HG03565 (cell line): ENCODE measurements around the gene CDRT4.
"Not testable (repeated sequence)": the region's sequence is repeated elsewhere in the genome, so short reads cannot be mapped to it uniquely, and the experiment has no call there.

Source experiments
- ATAC-seq: cut with Tn5 transposase; IDR thresholded peaks from one replicate; pipeline ENCODE4 v1.9.1; 2021; ENCODE audit warnings: mild to moderate bottlenecking, moderate library complexity; ENCODE audit not compliant: unreplicated experiment

The CDRT4 gene

DNA sequence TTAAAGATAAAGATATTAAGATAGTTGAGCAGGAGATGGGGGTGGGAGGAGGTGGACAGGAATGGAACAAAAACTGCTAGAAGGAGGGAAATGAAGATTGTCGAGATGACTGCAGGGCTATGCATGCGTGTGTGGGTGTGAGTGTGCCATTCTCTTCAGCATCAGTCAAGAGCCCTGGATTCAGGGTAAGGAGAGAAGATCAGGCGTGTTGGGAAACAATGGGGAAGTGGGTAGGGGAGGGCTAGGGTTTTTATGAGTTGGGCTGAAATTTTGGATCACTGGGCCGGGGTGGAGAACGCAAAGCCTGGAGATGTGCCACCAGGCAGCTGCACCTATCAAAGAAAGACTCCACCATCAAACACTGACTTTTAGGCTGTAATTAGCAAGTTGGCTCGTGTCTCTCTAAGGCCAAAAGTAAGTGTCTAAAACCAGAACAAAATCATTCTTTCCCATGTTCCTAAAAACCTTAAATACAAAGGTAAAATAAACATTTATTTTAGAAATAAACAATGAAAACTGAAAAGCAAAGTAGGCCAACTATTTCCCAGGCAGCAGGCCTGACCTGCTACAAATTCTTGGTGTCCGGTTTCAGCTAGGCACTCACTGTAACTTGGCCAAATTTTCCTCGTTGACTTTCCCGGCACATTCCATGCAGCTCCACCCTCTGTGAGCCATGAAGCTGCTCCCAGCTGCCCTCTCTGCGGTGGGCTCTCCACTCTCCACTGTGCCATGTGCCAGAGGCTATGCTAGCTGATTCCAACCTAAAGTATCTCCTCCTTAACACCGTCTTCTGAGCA lies 4.2 kb downstream of the CDRT4 start:
- no peak for ATAC-seq

DNA sequence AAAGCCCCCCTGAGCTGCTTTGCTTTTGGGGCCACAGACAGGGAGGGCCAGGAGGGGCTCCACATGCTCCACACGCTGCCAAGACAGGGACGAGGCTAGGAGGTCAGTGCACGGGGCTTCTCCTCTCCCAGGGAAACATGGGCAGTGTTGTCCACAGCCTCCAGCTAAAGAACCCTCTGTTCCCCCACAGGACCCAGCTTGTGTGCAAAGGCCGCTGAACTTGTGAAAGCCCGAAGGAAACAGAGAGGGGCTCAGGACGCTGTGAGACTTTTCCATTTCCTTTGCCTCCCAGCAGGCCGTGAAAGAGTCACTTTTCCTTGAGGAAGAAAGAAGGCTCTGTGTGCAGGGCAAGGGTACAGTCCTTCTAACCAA lies 9.7 kb downstream of the CDRT4 start:
- ATAC-seq: no peak

DNA sequence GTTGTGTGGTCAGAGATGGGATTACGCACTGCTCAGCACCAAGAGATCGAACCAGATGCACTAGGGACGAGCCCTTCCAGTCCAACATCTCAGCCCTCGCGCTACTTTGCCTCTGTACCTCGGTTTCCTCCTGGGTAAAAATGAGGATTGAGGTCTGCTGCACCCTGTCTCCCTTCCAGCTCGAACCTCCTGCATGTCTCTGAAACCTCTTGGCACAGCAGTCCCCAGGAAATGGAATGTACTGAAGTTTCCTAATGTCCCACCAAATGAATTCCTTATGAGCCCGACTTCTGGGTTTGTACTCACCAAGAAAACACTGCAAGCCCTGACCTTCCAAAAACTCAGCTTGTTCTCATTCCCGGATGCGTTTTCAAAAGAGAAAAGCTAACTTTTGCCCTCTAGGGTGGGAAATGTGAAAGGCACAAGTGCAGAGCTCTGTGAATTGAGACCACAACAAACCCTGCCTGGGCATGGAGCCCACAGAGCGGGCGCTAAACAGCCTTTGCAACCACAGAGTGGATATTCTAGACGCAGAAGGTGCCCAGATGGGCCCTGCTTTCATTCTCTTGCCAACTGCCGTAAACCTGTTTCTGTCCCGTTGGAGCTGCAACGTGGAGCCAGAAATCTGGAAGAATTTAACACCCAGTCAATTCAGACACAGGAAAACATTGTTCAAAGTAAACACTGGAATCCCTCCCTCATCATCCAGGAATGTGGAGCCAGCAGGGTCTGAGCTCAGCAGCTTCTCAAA lies 10.3 kb downstream of the CDRT4 start:
- no peak for ATAC-seq

DNA sequence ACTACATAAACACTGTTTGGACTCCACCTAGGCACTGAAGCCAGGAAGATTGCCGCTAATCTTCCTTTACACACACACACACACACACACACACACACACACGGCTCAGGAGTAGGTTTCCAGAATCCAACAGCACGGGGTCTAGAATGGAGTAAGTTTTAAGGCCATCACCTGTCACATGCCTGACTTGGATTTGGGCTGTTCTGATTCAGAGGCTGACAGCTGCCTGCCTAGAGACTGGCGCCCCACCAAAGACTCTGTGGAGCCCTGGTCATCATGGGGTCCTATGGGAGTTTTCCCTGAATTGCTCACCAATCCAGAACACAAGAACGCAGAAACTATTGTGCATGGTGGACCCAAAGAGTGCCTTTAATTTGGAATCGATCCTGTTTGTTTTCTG lies 10.9 kb downstream of the CDRT4 start:
- no peak for ATAC-seq

DNA sequence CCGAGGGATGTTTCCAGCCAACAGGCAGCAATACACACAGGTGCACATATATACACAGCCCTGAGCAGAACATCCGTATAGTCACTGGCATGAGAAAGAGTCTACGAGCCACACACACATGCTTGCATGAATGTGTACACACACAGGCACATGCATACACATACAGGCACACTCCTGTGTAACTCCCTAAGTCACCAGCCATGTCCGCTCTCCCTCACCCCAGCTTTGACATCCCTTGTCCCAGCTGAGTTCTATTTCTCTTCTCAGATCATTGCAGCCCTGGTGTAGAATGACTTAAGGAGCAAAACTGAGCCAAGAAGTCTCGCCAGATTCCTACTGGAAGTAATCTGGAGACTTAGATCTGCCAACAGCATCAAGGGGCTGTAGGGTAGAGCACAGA lies 13.1 kb downstream of the CDRT4 start:
- no peak for ATAC-seq

DNA sequence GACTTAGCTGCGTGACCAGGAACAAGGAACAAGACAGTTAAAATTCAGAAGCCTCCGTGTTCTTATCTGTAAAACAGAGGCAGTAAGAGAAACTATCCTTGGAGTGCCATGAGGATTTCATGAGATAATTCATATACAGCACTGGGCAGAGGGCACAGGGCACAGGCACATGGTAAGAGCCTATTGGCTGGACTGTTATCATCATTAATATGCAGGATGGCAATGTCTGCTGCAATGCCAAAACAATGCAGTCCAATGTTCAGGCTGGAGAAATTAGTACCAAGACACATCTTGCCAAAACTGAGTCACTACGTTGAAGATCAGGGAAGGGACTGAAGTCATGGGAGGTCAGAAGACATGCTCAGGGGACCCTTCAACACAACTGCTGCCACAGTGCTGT lies 13.6 kb downstream of the CDRT4 start:
- ATAC-seq: no peak

DNA sequence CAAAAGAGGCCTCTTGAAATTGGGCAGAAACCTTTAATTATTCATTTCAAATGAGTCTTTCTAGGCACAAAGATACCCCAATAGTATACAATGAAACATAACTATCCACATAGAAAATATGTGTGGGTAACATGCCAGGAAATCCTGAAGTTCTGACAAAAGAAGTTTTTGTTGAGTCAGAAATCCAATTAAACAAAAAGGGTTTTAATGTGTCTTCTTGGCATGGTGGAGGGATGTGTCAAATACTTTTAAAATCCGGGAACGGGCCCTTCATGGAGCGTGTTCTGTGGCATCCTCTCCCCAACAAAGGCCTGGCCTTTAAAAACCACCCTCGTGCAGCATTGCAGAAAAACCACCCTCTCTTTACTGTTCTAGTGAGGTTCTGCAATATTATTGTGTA lies 14.2 kb downstream of the CDRT4 start:
- no peak for ATAC-seq

DNA sequence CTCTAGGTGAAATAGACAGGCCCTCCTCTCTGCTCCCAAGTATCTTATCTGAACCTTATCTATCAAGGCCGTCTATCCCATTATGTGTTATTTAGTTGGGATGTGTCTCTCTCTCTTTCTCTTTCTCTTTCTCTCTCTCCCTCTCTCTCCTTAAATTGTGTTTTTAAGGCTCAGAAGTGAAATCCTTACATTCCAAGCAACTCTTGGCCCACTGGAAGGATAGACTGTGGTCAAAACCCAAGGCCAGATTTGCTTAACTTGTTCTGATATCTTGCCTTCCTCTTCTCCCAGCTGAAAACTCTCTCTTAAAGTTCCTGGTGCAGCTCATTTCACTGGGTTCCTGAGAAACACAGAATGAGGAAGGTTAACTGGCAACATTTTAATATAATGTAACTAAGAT lies 14.7 kb downstream of the CDRT4 start:
- ATAC-seq: no peak

DNA sequence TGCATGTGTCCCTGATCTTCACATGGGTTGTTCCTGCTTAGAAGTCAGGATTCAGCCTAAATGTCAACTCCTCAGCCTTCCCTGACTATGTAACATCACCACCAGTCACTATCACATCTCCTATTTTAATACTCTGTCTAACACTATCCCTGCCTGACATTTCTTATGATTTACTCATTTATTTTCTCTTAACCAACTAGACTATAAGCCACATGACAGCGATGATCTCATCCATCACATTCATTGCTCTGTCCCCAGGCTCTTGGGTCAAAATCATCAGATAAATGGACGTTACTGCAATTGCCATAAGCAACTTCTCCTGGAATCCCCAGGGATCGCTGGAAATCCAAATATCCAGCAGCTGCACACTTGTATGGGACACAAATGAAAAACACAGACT lies 15.7 kb downstream of the CDRT4 start:
- no peak for ATAC-seq

DNA sequence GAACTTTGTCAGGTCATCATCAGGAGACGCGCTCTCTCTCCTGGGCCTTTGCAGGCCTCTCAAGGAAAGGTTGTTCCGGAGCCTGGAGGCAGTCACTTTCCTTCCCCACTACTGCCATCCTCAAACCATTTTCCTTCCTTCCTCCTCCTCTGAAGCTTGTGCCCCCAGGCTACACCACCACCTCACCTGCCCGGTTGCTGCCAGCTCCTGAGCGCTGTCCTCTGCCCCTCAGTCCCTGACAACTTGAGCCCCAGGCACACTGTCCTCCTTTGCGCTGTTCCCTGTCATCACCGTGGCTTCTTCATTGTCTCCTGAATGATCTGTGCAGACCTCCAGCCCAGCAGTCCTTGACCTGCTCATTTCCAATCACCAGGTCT lies 18.9 kb downstream of the CDRT4 start:
- no peak for ATAC-seq

DNA sequence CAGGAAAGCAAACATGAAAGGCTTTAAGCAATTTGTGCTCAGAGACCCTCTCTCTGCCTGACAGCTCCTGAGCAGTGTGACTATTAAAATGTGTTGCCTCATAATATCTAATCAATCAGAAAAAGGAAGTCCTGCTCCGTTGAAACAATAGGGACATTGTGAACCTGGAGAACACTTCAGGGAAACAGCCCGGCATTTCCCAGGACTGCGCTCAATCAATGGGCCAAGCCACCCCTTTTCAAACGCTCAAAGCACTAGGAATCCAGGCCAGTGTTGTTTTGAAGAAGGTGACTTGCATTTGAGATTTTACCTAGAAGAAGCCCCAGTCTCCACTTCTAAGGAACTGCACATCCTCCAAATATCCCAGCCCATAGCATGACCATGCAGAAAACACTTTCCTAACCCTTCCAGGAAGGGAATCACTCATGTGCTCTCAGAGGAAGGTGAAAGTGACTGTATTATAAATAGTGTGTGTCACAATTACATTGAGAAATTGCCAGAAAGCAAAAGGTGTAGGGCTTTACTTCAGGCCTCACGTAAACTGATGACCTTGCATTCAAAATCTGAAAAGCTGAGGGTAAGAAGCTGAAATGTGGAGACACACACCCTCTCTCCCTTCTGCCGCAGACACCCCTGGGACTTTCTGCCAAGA lies 19.4 kb downstream of the CDRT4 start:
- ATAC-seq: no peak

DNA sequence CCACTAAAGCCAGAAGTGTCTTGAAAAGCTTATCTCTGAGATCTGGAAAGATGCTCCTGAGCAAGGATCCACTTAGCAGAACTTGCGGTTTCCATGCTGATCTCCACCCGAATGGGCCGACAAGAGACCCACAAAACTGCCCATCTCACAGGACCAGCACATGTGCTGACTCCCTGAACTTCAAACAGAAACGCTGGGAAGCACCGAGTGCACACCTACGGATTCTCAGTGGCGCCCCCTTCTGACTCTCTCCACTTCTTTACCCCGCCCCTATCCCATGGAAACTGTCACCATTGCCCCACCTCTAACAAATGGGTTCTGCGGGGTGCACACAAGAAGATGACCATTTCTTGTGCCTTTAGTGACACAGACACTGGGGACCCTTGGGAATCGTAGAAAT lies 21.4 kb downstream of the CDRT4 start:
- ATAC-seq: no peak

DNA sequence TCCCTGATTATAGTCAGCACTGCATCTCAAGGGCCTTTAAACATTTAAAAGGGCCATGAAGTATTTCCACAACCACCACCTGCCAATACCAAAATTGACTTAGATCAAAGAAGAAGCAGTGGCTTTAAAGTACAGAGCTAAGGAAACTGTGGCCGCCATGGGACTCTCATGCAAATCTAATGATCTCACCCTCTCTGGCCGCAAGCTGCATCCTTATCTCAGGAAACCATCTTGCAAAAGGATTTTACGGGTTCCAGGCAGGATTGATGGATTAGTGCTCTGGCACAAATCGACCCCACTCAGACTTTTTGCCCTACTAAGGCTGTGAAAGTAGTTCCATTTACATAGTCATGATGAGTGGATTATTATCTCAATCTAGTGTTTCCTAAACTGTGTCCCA lies 22.6 kb downstream of the CDRT4 start:
- no peak for ATAC-seq

DNA sequence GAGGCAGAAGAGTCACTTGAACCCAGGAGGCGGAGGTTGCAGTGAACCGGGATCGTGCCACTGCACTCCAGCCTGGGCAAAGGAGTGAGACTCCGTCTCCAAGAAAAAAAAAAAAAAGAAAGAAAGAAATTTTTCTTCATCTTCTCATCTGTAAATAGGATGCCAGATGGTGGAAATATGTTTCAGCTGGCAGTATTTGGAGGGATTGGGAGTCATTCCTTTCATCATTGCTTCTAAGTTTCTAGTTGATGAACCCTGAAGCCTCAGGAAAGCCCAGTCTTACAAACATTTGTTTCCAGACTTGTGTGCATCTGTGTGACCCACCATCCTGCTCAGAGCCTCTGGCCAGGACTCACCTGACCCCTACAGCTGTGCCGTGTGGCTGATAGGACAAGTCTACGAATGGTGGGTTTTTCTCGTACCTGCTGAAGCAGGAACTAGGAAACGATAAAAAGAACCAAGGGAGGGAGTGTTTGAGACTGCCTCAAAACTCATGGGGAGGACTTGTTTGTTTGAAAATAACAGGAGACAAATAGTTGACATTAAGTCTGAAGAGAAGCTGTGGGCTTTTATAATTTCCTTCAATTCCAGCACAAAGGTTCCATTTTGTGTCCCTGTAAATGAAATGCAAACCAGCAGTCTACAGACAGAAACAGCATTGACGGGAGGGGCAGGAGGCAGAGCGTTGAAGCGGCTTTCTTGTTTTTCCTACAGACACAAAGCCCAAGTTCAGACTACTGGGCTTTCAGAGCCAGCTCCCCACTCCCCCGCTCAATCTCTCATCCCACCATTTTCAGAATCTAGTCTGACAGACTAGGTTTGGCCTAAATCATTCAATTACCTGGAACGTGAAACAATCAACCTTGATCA lies 24.9 kb downstream of the CDRT4 start:
- no peak for ATAC-seq

DNA sequence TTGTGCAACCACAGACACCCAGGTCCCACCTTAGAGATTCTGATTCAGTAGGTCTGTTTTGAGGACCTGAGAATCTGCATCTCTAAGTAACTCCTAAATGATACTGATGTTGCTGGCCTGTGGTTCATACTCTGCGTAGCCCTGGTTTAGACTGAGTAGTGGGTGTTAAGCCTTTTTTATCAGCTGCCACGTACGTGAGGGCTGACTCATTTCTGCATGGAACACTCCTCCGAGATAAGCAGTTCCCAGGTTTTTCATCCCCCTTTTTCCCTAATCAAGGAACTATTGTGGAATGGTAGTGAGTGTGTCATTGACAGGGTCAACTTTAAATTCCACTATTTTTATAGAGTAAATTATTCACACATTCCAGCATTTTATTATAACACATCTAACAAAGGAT lies 26.1 kb downstream of the CDRT4 start:
- no peak for ATAC-seq

DNA sequence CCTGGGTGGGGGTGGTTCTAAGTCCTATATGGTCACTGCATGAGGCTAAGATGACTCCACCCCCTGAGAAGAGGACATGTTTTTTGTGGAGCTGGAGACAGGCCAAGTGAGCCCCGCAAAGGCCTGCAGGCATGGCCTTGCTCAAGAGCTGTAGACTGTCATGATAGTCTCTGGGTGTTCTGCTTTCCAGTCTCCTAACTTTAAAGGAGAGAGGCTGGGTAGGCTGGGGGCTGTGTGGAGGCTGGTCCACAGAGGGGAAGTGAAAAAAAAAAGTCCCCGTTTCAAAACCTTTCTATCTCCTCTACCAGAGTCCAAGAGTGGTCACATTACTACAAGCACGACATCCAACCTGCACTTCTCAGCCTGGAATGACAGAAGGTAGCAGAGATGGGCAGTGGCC lies 27.1 kb downstream of the CDRT4 start:
- no peak for ATAC-seq

DNA sequence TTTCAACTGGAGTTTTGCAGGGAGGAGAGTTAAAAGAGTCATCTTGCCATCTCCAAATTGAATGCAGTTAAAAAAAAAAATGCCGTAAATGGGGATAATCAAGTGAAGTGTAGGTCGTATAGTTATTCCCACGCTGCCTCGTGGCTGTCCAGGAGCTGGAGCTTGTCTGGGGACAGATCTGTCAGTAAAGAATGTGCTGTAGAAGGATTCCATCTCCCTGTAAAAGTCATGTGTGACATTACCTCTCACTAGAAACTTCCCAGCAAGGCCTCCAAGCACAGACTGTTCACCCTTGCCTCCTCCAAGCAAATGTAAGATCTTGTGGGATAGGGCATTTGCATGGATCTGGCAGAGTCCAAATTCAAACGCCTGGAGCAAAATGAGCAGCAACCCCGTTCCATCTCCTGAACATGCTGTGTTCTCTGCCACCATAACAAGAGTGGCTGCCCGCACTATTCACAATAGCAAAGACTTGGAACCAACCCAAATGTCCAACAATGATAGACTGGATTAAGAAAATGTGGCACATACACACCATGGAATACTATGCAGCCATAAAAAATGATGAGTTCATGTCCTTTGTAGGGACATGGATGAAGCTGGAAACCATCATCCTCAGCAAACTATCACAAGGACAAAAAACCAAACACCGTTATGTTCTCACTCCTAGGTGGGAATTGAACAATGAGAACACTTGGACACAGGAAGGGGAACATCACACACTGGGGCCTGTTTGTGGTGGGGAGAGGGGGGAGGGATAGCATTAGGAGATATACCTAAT lies 28.0 kb downstream of the CDRT4 start:
- ATAC-seq: not testable (repeated sequence)

DNA sequence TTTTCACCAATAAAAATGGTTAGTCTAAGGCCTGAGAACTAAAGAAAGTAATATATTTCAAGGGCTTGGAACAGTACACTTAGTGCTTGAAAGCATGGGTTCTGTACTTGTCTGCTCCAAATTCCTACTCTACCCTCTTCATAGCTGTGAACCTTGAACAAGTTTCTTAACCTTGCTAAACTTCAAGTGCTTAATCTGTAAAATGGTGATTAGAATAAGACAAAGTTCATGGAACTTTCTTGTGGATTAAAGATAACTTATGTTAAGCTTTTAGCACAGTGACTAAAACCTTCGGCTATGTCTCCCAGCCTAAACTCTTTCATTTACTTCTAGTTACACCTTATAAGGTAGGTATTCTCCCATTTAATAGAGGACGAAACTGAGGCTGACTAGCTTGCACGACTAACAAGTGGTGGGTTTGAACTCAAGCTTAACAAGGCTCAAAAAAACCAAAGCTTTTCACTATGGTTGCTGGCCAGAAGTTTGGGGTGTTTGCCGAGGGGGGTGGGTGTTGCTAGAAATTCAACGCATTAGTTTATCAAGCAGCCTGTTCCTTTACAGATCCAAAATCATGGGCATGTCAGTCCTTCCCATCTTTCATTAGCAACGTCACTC lies 28.8 kb downstream of the CDRT4 start:
- no peak for ATAC-seq

DNA sequence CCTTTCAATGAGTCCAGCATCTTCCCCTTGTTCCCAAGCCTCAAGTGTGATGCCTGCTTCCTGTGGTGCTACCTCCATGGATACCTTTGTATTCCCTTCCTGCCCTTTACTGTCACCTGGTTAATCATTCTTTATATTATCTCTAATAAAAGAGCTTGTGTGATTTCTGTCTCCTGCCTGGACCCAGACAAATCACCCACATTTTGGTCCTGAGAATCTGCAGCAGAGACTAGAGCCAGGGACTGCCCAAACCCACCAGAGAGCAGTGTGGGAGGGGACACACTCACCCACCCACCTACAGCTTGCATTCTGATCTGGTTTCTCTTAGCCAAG lies 30.2 kb downstream of the CDRT4 start:
- no peak for ATAC-seq
